OCI-M2 (cell line): Measurements from ENCODE around the gene SLC2A14.

Source experiments
- DNase-seq: peaks from one replicate; lab custom pipeline; 2025; ENCODE audit not compliant: unreplicated experiment; lab: John Stamatoyannopoulos, UW

The SLC2A14 gene

DNA sequence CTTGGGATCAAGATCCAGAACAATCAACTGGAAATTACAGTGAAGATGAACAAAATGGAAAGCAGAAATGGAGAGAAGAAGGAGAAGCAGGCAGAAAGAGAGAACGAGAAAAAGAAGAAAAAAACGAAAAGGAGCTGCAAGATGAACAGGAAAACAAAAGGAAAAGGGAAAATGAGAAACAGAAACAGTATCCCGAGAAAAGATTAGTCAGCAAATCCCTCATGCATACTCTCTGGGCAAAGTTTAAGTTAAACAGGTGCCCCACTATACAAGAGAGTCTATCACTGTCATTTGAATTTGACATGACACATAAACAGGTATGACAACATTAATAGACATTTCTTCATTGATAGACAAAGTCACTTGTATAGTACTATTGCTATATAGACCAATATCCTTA, 102.7 kb downstream of the SLC2A14 start:
- no peak for DNase-seq
